Thymus (tissue), 11 donors: ENCODE measurements around the gene MINDY1. TPM values are rescaled to one million over a fixed set of nuclear protein-coding genes. Genes with fewer than 3 reads are reported as not detected.

Experiments
- DNase-seq, 9 donors: peaks; one replicate each; pipeline ENCODE4 v3.0.0-alpha.2; 2013; ENCODE audit warnings: low spot score in 9 of 9, low read depth in 6 of 9, missing footprints in 1 of 9
- H3K27ac ChIP-seq, 2 donors: one replicate each; pipeline ENCODE4 v1.5.1; 2013; ENCODE audit warnings: control low read depth in 1 of 2, low read depth in 1 of 2, low read length in 1 of 2, mild to moderate bottlenecking in 1 of 2, moderate library complexity in 1 of 2
- H3K27me3 ChIP-seq, 2 donors: one replicate each; pipeline ENCODE4 v1.5.1; 2013; ENCODE audit warnings: low read length in 1 of 2; ENCODE audit not compliant: control insufficient read depth in 2 of 2, insufficient read depth in 1 of 2
- H3K36me3 ChIP-seq, 2 donors: one replicate each; pipeline ENCODE4 v1.5.1; 2013; ENCODE audit warnings: low read length in 1 of 2, mild to moderate bottlenecking in 1 of 2, moderate library complexity in 1 of 2; ENCODE audit not compliant: control insufficient read depth in 2 of 2, insufficient read depth in 2 of 2
- H3K4me1 ChIP-seq, 2 donors: one replicate each; pipeline ENCODE4 v1.5.1; 2013; ENCODE audit warnings: low read length in 2 of 2; ENCODE audit not compliant: control insufficient read depth in 2 of 2, insufficient read depth in 2 of 2
- H3K4me3 ChIP-seq, 2 donors: one replicate each; pipeline ENCODE4 v1.5.1; 2013; ENCODE audit warnings: low read length in 2 of 2, control low read depth in 1 of 2, mild to moderate bottlenecking in 1 of 2
- H3K9me3 ChIP-seq, 2 donors: one replicate each; pipeline ENCODE4 v1.5.1; 2013; ENCODE audit warnings: low read length in 1 of 2, mild to moderate bottlenecking in 1 of 2; ENCODE audit not compliant: control insufficient read depth in 2 of 2, insufficient read depth in 1 of 2
- WGBS: extraction: QIAGEN DNeasy Blood & Tissue Kit; methylation state at CpG from one replicate; pipeline ENCODE4 v1.1.7; 2013; 5-methylcytosine and 5-hydroxymethylcytosine counted together
- polyA plus RNA-seq: library from polyadenylated mRNA; stranded (reverse); fragments of 200-250 nt; gene quantifications from one replicate; pipeline ENCODE4 v1.2.3, GENCODE V29; 2013
- total RNA-seq: library from RNA; stranded (reverse); fragments of 120-200 nt; gene quantifications from one replicate; pipeline ENCODE4 v1.2.4, GENCODE V29; 2013
- donor health status: healthy.

Gene MINDY1
- total and polyA plus RNA-seq, 2 donors: 3.5 to 4.8 TPM

- no peak overlapping the region for H3K4me3 ChIP-seq
- H3K4me1 ChIP-seq: no peaks in the 10 kb centered on the region
- H3K27ac ChIP-seq: no peak overlapping the region
- DNase-seq: no peak
- H3K27me3 ChIP-seq: no peaks in the 10 kb centered on the region
- 96% methylated on average over 4 of the region's 4 CpGs for WGBS
- peaks cover 72 to 82% of the 10 kb centered on the region in 2 donors for H3K36me3 ChIP-seq
- no peaks in the 10 kb centered on the region for H3K9me3 ChIP-seq
Observed at GRCh38 chr1:150965605-150966004, 41.1 kb downstream of the MINDY1 start.

DNA sequence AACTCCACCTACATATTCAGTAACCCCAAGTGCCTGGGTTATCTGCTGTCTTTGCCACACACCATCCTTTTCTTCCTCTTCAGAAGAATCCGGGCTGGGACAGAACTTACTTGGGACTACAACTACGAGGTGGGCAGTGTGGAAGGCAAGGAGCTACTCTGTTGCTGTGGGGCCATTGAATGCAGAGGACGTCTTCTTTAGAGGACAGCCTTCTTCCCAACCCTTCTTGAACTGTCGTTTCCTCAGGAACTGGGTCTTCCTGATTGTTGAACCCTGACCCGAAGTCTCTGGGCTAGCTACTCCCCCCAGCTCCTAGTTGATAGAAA is 42.6 kb downstream of the MINDY1 start:
- 97% methylated on average over 5 of the region's 5 CpGs for WGBS
- DNase-seq: no peak
- no peak overlapping the region for H3K27ac ChIP-seq

GRCh38 chr1:150963321-150964163 is 43.2 kb downstream of the MINDY1 start:
- no peak overlapping the region for H3K4me3 ChIP-seq
- no peaks in the 10 kb centered on the region for H3K27me3 ChIP-seq
- H3K9me3 ChIP-seq: no peaks in the 10 kb centered on the region
- 98% methylated on average over 10 of the region's 10 CpGs for WGBS
- DNase-seq: no peak
- H3K27ac ChIP-seq: no peak overlapping the region
- peaks cover 84 to 94% of the 10 kb centered on the region in 2 donors for H3K36me3 ChIP-seq
- H3K4me1 ChIP-seq: no peaks in the 10 kb centered on the region

More for the DNA sequence above, 42.6 kb downstream of the MINDY1 start:
- H3K4me3 ChIP-seq: no peak overlapping the region
- no peaks in the 10 kb centered on the region for H3K4me1 ChIP-seq
- H3K27me3 ChIP-seq: no peaks in the 10 kb centered on the region
- H3K9me3 ChIP-seq: no peaks in the 10 kb centered on the region
- H3K36me3 ChIP-seq: peaks cover 86 to 94% of the 10 kb centered on the region in 2 donors

GRCh38 chr1:150961756-150962155 is 44.9 kb downstream of the MINDY1 start:
- H3K36me3 ChIP-seq: peaks cover 75 to 90% of the 10 kb centered on the region in 2 donors
- H3K4me3 ChIP-seq: no peak overlapping the region
- H3K9me3 ChIP-seq: no peaks in the 10 kb centered on the region
- no peak overlapping the region for H3K27ac ChIP-seq
- DNase-seq: no peak
- 88% methylated on average over 4 of the region's 4 CpGs for WGBS
- no peaks in the 10 kb centered on the region for H3K27me3 ChIP-seq
- no peaks in the 10 kb centered on the region for H3K4me1 ChIP-seq

- H3K27ac ChIP-seq: no peak overlapping the region
- 98% methylated on average over 7 of the region's 7 CpGs for WGBS
- no peaks in the 10 kb centered on the region for H3K27me3 ChIP-seq
- peaks cover 71 to 87% of the 10 kb centered on the region in 2 donors for H3K36me3 ChIP-seq
- DNase-seq: no peak
- no peak overlapping the region for H3K4me3 ChIP-seq
- no peaks in the 10 kb centered on the region for H3K9me3 ChIP-seq
- H3K4me1 ChIP-seq: no peaks in the 10 kb centered on the region
Observed at GRCh38 chr1:150960646-150961045, 46.1 kb downstream of the MINDY1 start.

GRCh38 chr1:150957666-150958065 is 49.0 kb downstream of the MINDY1 start:
- Histone ChIP-seq H3K4me3 (no peak overlapping the region), H3K9me3 (no peaks in the 10 kb centered on the region), H3K4me1 (no peaks in the 10 kb centered on the region), H3K27ac (no peak overlapping the region), H3K27me3 (no peaks in the 10 kb centered on the region), H3K36me3 (peaks cover 60 to 78% of the 10 kb centered on the region in 2 donors)
- WGBS: over 99% methylated on average over 11 of the region's 11 CpGs
- no peak for DNase-seq

DNA sequence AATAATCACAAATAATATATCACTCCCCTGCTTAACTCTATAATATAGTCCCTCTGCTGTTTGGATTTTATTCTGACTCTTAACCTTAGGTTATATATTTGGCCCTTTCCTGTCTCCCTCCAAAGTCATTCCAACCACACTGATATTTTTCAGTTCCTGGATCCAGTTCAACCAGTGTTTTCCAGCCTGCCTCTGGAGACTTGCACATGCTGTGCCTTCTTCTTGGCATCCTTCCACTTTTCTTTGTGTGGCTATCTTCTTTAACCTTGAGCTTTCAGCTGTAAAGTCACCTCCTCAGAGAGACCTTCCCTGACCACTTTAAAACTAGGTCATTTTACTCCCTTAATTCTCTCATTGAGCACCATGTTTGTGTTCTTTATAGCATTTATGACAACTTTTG is 51.4 kb downstream of the MINDY1 start:
- Histone ChIP-seq H3K36me3 (peaks cover 51 to 78% of the 10 kb centered on the region in 2 donors), H3K4me1 (no peaks in the 10 kb centered on the region), H3K27ac (no peak overlapping the region), H3K4me3 (no peak overlapping the region), H3K9me3 (no peaks in the 10 kb centered on the region), H3K27me3 (no peaks in the 10 kb centered on the region)
- no peak for DNase-seq

DNA sequence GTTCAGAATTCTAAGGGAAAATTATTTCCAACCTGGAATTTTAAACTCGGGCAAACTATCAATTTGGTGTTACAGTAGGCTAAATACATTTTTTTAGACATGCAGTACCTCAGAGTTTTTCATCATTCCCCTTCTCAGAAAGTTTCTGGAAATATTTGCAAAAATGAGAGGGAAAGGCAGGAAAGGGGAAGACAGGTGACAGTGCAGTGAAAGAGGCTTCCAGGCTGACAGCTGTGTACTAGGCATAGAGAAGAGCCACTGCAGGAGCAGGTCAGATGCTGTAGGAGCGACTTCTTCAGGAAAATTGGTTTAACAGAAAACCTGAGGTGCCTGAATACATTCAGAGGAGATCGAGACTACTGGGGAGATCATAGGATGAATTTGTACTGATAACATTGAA is 52.0 kb downstream of the MINDY1 start:
- Histone ChIP-seq H3K9me3 (no peaks in the 10 kb centered on the region), H3K4me3 (no peak overlapping the region), H3K27ac (no peak overlapping the region), H3K36me3 (peaks cover 49 to 78% of the 10 kb centered on the region in 2 donors), H3K27me3 (no peaks in the 10 kb centered on the region), H3K4me1 (no peaks in the 10 kb centered on the region)
- 97% methylated on average over 3 of the region's 3 CpGs for WGBS
- no peak for DNase-seq
